ENCODE results near the gene PI4KB.

PI4KB gene

DNA sequence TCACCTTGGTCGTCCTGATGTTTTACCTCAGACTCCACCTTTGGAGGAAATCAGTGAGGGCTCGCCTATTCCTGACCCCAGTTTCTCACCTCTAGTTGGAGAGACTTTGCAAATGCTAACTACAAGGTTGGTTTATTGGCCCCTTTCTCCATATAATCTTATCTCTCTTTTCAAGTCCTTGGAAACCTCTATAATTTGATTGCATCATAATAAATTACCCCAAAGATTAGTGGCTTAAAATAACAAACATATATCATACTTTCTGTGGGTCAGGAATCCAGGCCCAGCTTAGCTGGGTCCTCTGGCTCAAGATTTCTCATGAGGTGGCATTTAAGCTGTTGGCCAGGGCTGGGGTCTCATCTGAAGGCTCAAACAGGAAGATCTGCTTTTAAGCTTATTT, 84.8 kb downstream of the PI4KB start:
- Histone ChIP-seq H4K20me1 (ENCODE audit: control insufficient read depth, insufficient read depth, low read depth, low read length) (no peaks in the 10 kb centered on the region; the same call in 1 of the 2 replicates), H3K36me3 (ENCODE audit: control insufficient read depth, low read length) (peaks cover 95% of the 10 kb centered on the region), H3K79me2 (ENCODE audit: control insufficient read depth, low read length) (no peaks in the 10 kb centered on the region), H3K4me1 (ENCODE audit: control insufficient read depth, low read length) (peaks cover 3% of the 10 kb centered on the region; the same call in 1 of the 2 replicates), H3K27ac (ENCODE audit: low read depth, low read length) (no peak overlapping the region), H3K9me3 (ENCODE audit: control insufficient read depth, insufficient read depth, low read length) (no peaks in the 10 kb centered on the region), H3K4me2 (ENCODE audit: low read length) (no peak overlapping the region), H3K27me3 (ENCODE audit: control insufficient read depth, low read length) (no peaks in the 10 kb centered on the region), H3K4me3 (ENCODE audit: low read length) (no peak overlapping the region), H3K9me2 (replicated peaks; ENCODE audit: control insufficient read depth, low read length) (no peaks in the 10 kb centered on the region), H3F3A (ENCODE audit: control insufficient read depth, insufficient read depth) (no peaks in the 10 kb centered on the region)
- TF ChIP-seq CTCF (IDR thresholded peaks at IDR 0.05; ENCODE audit: low read depth, low read length, poor library complexity, severe bottlenecking): no peak
- TF ChIP-seq EZH2phosphoT487 (IDR thresholded peaks at IDR 0.05; ENCODE audit: borderline replicate concordance, low read length): no peak
